Measurements from ENCODE around the gene FGFRL1. TPM values are rescaled to one million over a fixed set of nuclear protein-coding genes. Genes with fewer than 3 reads are reported as not detected.
A peak's percentile ranks its signal among the peaks of the same experiment; 100 is the strongest.

FGFRL1 gene
- total RNA-seq, 1 donor from 2014 or later = 15.5 TPM

DNA sequence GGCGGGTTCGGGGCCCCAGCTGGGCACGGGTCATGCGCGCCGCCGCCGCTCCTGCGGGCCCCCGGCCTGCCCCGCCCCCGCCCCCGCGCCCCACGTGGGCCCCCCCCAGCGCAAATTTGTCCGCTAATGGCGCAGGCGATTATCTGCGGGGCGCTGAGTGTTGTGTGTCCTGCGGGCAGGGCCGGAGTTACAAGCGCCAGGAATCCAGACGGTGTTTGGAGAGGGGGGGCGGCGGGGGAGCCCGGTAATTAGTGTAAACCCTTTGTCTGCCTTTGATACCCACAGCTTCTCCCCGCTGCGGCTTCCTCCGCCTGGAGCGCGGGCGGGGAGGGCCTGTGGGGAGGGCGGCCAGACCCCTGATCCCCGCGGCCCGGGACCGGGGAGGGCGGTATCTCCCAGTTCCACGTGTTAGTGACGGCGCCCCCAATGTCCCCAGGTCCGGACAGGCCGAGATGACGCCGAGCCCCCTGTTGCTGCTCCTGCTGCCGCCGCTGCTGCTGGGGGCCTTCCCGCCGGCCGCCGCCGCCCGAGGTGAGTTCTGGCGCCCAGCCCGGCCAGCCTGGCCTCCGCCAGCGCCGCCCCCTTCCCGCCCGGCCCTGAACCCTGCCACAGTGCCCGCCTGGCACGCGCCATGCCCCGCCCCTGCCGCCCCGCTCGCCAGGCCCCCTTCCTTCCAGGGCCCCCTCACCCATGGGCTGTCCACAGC is 761 bp downstream of the FGFRL1 start:
- Mint-ChIP-seq H3K4me3 (peak overlapping the region; percentile 60), H3K27me3 (ENCODE audit: insufficient read depth) (peaks cover 19% of the 10 kb centered on the region), H3K27ac (no peak overlapping the region), H3K9me3 (no peaks in the 10 kb centered on the region), H3K4me1 (ENCODE audit: low read depth) (peaks cover 15% of the 10 kb centered on the region), H3K36me3 (ENCODE audit: low read depth) (peaks cover 3% of the 10 kb centered on the region)
- intact Hi-C loops (cut with micrococcal nuclease) = loop anchor here (5.0 kb wide), 2 partner anchors 45 to 275 kb away; partner anchors contain the start of gene MAEA
- peak; percentile 8 for DNase-seq (ENCODE audit: low spot score)

DNA sequence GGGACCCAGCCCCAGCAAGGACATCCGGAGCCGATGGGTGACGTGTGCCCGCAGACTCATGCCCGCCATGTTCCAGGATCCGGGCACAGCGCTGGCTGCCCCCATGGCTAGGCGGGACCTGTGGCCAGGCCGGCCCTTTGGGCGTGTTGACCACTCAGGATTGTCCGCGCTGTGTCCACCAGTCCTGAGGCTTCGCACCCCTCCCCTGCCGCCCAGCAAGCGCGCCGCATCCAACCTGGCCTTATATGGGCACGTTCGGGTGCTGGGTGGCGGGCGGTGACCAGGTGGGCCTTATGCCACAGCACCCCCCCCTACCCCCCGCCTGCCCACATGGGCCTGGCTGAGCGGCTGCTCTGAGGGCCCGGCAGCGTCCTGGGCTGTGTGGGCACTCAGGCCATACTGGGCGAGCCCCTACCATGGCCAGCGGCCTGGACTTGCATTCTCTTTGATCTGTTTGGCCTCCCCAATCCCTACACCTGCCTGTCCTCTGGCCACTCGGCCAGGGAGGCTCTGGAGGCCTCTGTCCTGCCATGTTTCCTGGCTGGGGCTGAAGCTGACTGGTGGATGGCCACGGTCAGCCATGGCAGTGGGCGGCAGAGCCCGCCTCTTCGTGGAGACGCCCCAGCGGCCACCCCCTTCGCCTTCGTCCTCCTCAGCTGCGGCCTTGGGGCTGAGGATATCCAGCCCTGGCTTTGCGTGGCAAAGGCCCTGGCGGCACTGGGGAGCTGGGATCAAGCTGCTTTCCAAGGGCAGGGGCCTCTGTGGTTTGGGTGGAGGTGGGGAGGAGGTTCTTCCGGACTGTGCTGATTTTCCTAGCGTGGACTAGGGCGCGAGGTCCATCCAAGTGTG is 2.0 kb downstream of the FGFRL1 start:
- Mint-ChIP-seq H3K4me3 (peak overlapping the region; percentile 66), H3K4me1 (ENCODE audit: low read depth) (peaks cover 13% of the 10 kb centered on the region)
- intact Hi-C loops (cut with micrococcal nuclease) = loop anchor here (5.0 kb wide), 2 partner anchors 44 to 274 kb away; partner anchors contain the start of gene MAEA

DNA sequence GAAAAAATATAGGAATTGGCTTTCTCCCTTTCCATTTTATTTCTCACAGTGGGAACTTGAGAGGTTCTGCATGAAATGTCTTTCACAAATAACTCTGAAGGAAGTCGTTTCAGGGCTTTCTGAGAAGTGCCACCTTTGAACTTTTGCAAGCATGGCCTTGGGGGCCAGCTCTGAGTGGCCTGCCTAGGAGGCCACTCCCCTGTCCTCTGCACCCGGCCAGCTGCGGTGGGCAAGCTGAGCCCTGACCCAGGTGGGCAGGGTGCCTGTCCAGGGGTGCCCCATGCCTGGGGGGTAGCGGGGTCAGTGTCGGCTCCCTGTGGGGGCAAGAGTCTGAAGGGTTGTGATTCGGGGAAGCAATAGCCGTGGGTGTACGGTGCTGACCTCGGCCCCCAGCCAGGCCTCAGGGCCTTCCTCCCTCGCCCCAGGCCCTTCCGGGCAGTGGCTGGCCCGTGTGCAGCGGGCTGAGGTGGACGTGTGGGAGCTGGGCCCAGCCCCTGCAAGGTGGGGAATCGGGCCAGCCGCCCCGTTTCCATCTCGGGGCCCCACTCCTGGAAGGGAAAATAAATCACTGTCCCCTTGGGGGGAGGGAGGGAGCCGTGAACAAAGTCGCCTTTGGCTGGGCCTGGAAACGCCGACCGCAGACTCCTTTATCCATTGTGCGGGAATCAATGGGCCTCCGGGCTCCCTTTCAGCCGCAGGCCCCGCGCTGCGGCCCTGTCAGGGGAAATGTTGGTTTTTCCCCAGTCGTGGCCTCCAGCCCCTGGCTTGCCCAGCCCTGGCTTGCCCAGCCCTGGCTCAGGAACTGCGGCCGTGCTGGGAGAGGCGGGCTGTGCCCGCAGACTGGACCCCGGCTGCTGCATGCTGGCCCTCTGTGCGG is 3.1 kb downstream of the FGFRL1 start:
- no peak overlapping the region for H3K27ac Mint-ChIP-seq
- no peak overlapping the region for H3K4me3 Mint-ChIP-seq
- H3K4me1 Mint-ChIP-seq (ENCODE audit: low read depth) = peaks cover 6% of the 10 kb centered on the region
- H3K36me3 Mint-ChIP-seq (ENCODE audit: low read depth) = peaks cover 3% of the 10 kb centered on the region
- DNase-seq (ENCODE audit: low spot score) = no peak
- intact Hi-C loops (cut with micrococcal nuclease) = loop anchor here (5.0 kb wide), 2 partner anchors 43 to 273 kb away; partner anchors contain the start of gene MAEA
- peaks cover 2% of the 10 kb centered on the region for H3K27me3 Mint-ChIP-seq (ENCODE audit: insufficient read depth)
- H3K9me3 Mint-ChIP-seq = no peaks in the 10 kb centered on the region

More for the DNA sequence above, 2.0 kb downstream of the FGFRL1 start:
- H3K27me3 Mint-ChIP-seq (ENCODE audit: insufficient read depth) = peaks cover 8% of the 10 kb centered on the region
- DNase-seq (ENCODE audit: low spot score) = no peak
- H3K27ac Mint-ChIP-seq = no peak overlapping the region
- peaks cover 3% of the 10 kb centered on the region for H3K36me3 Mint-ChIP-seq (ENCODE audit: low read depth)
- H3K9me3 Mint-ChIP-seq = no peaks in the 10 kb centered on the region

DNA sequence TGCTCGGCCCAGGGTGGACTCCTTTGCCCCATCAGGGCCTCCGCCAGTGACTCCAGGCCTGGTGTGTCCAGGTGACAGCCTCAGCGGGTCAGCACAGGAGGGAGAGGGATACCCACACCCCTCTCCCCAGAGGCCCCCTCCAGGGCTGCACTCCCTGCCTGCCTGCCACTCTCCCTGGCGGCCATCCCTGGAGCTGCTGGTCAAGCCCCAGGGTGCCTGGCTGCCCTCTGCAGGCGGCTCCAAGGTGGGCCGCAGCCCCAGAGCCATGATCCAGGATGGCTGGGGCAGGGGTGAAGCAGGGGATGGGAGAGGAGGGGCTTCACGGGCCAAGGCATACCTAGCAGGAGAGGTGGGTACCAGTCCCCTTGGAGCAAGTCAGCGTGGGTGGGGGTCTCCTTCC is 3.8 kb downstream of the FGFRL1 start:
- Mint-ChIP-seq H3K4me3 (no peak overlapping the region), H3K27me3 (ENCODE audit: insufficient read depth) (no peaks in the 10 kb centered on the region), H3K4me1 (ENCODE audit: low read depth) (peaks cover 6% of the 10 kb centered on the region)

DNA sequence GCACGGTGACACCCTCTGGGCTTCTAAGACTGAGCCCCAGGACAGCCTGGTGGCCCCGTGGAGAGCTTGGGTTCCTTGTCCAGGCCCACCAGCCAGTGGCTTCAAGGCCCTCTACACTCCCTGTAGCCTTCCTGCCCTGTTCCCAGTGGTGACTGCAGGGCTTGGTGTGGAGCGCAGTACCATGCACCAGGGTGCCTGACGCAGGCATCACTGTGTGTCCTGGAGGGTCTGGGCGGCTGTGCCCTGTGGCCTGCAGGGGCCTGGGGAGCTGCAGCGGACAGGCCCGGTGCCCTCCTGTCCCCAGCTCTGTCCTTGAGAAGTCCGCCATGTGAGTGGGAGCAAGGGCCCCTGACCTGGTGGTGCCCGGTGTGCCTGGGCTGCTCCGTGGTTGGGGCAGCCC is 4.3 kb downstream of the FGFRL1 start:
- H3K4me1 Mint-ChIP-seq (ENCODE audit: low read depth) = peaks cover under 1% of the 10 kb centered on the region
- intact Hi-C loops (cut with micrococcal nuclease) = no loop called here

More for the DNA sequence above, 3.8 kb downstream of the FGFRL1 start:
- intact Hi-C loops (cut with micrococcal nuclease) = no loop called here
- Mint-ChIP-seq H3K36me3 (ENCODE audit: low read depth) (peaks cover 3% of the 10 kb centered on the region), H3K9me3 (no peaks in the 10 kb centered on the region), H3K27ac (no peak overlapping the region)
- no peak for DNase-seq (ENCODE audit: low spot score)

DNA sequence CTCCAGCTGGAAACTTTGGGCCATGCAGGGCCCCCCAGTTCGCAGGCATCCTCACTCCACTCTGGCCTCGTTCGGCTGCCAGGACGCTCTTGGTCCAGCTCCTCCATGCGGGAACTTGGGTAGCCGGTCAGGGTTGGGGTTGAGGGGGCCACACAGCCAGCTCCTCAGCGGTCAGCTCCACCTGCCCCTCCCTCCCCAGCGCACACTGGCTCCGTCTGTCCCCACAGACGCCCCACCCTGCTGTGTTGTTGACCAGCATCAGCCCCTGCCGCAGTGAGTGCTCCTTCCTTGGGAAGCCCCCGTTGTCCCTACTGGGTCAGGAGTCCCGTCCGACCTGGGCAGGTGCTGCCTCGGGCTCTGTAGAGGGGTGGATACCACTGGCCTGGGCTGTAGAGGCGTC is 5.8 kb downstream of the FGFRL1 start:
- H3K4me3 Mint-ChIP-seq = no peak overlapping the region
- no peak overlapping the region for H3K27ac Mint-ChIP-seq
- H3K9me3 Mint-ChIP-seq = no peaks in the 10 kb centered on the region
- peaks cover 3% of the 10 kb centered on the region for H3K36me3 Mint-ChIP-seq (ENCODE audit: low read depth)
- H3K4me1 Mint-ChIP-seq (ENCODE audit: low read depth) = no peaks in the 10 kb centered on the region
- H3K27me3 Mint-ChIP-seq (ENCODE audit: insufficient read depth) = no peaks in the 10 kb centered on the region
- DNase-seq (ENCODE audit: low spot score) = no peak
- intact Hi-C loops (cut with micrococcal nuclease) = no loop called here

More for the DNA sequence above, 4.3 kb downstream of the FGFRL1 start:
- Mint-ChIP-seq H3K36me3 (ENCODE audit: low read depth) (peaks cover 3% of the 10 kb centered on the region), H3K4me3 (no peak overlapping the region), H3K27me3 (ENCODE audit: insufficient read depth) (no peaks in the 10 kb centered on the region), H3K9me3 (no peaks in the 10 kb centered on the region), H3K27ac (no peak overlapping the region)
- DNase-seq (ENCODE audit: low spot score) = no peak

DNA sequence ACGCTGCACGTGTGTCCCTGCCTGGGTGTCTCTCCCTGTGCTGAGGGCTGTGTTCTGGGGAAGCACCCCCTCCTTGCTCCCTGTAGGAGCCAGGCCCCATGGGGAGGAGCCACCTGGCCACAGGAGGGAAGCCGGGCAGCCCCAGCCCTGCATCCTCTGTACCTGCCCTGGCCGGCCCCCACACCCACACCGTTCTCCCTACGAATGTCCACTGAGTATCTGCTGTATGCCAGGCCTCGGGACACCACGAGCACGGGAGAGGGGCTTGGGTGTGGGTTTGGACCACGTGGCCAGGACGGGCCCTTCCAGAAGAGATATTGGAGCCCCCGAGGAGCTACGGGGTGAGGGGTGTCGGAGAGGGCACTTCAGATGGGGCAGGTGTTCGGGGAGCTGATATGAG is 6.3 kb downstream of the FGFRL1 start:
- H3K9me3 Mint-ChIP-seq = no peaks in the 10 kb centered on the region
- intact Hi-C loops (cut with micrococcal nuclease) = no loop called here
- H3K36me3 Mint-ChIP-seq (ENCODE audit: low read depth) = peaks cover 3% of the 10 kb centered on the region
- no peak overlapping the region for H3K4me3 Mint-ChIP-seq
- DNase-seq (ENCODE audit: low spot score) = no peak
- H3K27me3 Mint-ChIP-seq (ENCODE audit: insufficient read depth) = no peaks in the 10 kb centered on the region
- H3K4me1 Mint-ChIP-seq (ENCODE audit: low read depth) = no peaks in the 10 kb centered on the region
- no peak overlapping the region for H3K27ac Mint-ChIP-seq

DNA sequence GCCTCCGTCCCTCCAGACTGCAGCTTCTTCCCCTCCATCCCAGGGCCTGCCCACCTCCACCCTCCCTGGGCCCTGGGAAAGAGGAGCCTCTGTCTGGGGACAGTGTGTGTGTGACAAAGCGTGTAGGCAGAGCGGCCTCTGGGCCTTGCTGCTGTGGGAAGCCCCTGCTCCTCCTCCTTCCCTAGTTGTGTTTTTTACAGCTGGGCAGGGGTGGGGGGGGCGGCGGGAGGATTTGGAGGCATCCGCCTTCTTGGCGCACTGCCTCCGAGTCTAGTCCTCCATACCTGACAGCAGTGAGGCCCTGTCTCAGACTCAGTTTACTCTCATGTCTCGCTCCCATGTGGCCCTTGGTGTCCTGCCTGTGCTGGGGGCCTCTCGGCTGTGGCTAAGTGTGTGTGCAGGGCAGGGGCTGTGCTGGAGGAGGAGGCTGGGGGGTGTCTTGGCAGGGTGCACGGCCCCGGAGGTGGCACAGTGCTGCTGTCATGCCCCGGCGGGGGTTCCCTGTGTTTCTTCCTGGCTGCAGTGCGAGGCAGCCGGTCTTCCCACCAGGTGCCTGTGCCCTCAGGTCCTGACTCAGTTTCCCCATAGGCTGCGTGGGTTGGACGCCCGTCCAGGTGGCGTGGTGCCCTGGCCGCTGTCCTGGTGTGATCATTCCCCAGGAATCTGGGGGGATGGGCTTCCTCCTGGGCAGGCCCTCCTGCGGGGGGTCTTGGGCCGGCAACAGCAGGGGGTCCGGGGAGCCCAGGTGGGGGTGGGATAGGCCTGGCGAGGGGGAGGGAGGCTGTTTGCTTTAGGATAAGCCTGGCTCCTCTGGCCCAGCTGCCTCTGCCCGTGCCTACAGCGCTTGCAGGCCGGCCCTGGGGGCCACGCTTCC is 7.0 kb downstream of the FGFRL1 start:
- peaks cover 3% of the 10 kb centered on the region for H3K36me3 Mint-ChIP-seq (ENCODE audit: low read depth)
- intact Hi-C loops (cut with micrococcal nuclease) = no loop called here
- H3K27ac Mint-ChIP-seq = no peak overlapping the region
- DNase-seq (ENCODE audit: low spot score) = no peak
- no peaks in the 10 kb centered on the region for H3K9me3 Mint-ChIP-seq
- H3K27me3 Mint-ChIP-seq (ENCODE audit: insufficient read depth) = no peaks in the 10 kb centered on the region
- H3K4me1 Mint-ChIP-seq (ENCODE audit: low read depth) = no peaks in the 10 kb centered on the region
- H3K4me3 Mint-ChIP-seq = no peak overlapping the region

DNA sequence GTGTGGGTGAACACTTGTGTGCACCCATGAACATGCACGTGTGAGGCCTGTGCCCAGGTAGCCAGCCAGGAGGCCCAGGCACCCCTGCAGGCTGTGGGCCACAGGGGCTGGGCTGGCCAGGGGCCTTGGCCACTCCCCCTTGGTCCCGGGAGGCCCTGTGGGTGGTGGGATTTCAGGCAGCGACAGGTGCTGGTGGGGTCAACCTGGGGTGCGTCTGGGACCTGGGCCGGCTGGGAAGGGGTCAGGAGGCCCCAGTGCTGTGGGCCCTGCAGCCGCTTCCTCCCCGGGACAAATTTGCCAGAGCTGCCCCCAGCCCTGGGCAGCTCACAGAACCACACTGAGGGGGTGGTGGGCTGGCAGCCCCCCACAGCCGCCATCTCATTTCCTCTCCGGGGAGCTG is 7.9 kb downstream of the FGFRL1 start:
- Mint-ChIP-seq H3K4me1 (ENCODE audit: low read depth) (no peaks in the 10 kb centered on the region), H3K9me3 (no peaks in the 10 kb centered on the region), H3K4me3 (no peak overlapping the region), H3K27ac (no peak overlapping the region), H3K27me3 (ENCODE audit: insufficient read depth) (no peaks in the 10 kb centered on the region), H3K36me3 (ENCODE audit: low read depth) (no peaks in the 10 kb centered on the region)
- DNase-seq (ENCODE audit: low spot score) = no peak
- intact Hi-C loops (cut with micrococcal nuclease) = no loop called here

DNA sequence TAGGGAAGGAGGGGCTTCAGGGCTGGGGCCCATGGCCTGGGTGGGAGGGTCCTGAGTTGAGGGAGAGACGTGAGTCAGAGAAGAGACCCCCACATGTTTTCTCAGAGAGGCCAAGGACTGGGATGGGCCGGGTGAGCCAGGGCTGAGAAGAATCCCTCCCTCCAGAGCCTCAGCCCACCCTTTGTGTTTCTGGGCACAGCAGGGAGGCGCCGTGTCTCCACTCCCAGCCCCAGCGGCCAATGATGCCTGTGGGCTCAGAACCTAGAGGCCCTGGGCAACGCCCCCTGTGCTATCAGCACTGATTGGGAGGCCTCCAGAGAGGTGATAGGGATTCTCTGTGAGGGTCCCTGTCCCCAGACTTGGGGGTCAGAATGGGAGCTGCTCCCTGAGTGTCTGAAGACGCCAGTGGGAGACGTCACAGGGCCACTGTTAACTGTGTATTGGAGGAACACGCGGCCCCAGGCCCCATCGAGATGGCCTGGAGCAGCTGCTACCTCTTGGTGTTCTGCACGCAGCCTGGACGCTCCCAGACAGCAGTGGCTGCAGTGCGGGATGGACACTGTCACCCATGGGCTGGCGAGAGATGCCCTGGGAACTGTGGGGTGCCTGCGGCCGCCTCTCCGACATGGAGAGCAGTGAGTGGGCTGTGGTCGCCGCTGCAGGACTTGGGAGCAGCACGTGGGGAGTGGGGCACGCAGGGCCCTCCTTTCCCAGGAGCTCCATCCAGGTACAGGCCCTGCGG is 8.5 kb downstream of the FGFRL1 start:
- Mint-ChIP-seq H3K27me3 (ENCODE audit: insufficient read depth) (no peaks in the 10 kb centered on the region), H3K9me3 (no peaks in the 10 kb centered on the region), H3K4me1 (ENCODE audit: low read depth) (no peaks in the 10 kb centered on the region), H3K27ac (no peak overlapping the region), H3K36me3 (ENCODE audit: low read depth) (no peaks in the 10 kb centered on the region), H3K4me3 (no peak overlapping the region)
- no peak for DNase-seq (ENCODE audit: low spot score)
- intact Hi-C loops (cut with micrococcal nuclease) = no loop called here

DNA sequence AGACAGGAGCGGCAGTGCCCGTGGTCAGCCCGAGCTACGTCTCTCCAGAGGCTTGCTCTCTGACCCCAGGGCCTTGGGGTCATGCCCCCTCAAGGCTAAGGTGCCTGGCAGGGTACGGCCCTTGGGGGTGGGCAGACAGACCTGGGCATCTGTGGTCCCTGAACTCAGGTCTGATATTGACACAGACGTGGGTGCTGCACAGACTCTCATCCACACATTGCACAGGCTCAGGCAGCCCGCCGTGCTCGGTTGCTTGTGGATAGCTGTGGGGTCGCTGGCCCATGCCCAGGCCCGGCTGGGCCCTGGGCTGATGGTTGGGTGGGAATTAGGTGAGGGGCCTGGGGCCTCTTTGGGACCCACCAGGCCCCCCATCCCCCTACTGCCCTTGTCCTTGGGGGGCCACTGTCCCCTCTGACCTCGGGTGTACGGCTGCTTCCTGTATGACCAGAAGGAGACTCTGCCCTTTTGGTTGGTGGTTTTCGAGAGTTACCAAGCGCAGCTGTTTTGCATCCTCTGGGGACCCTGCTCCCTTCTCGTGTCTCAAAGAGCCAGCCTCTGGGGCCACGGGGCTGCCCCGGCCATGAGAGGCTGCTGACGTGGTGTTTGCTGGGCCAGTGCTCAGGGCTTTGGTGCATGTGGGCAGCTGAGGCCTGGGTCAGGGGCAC is 10.1 kb downstream of the FGFRL1 start:
- H3K27ac Mint-ChIP-seq = no peak overlapping the region
- H3K36me3 Mint-ChIP-seq (ENCODE audit: low read depth) = peaks cover 4% of the 10 kb centered on the region
- DNase-seq (ENCODE audit: low spot score) = no peak
- no peaks in the 10 kb centered on the region for H3K27me3 Mint-ChIP-seq (ENCODE audit: insufficient read depth)
- H3K4me1 Mint-ChIP-seq (ENCODE audit: low read depth) = peaks cover 12% of the 10 kb centered on the region
- H3K9me3 Mint-ChIP-seq = no peaks in the 10 kb centered on the region
- H3K4me3 Mint-ChIP-seq = no peak overlapping the region
- intact Hi-C loops (cut with micrococcal nuclease) = no loop called here

All from activated T-helper 1 cell treated with anti-CD3 and anti-CD28 coated beads, Interleukin-12 subunit alpha, Interleukin-12 subunit beta, Interleukin-2, Interleukin-4 antibody, amounts not matched to agents 30 ng/mL and 10 ng/mL and 1 ng/mL, durations not matched to agents 14 hours and 24 hours and 36 hours (primary cell).